RWPE2 (cell line): ENCODE measurements around the gene MYO18B.

Experiments
- ATAC-seq: fragments of 200-7000 bp; cut with Tn5 transposase; 3 replicates; pipeline ENCODE4 v1.9.1; 2021; ENCODE audit warnings: low read depth
- DNase-seq: peaks from one replicate; pipeline ENCODE4 v3.0.0-alpha.2; 2020; ENCODE audit warnings: low spot score
- H3K27ac ChIP-seq: fragments of 450-650 bp; 2 replicates; pipeline ENCODE4 v1.5.1; 2017; ENCODE audit warnings: mild to moderate bottlenecking; ENCODE audit not compliant: poor library complexity, severe bottlenecking
- H3K27me3 ChIP-seq: fragments of 250-450 bp; sonication (Bioruptor Pico); 2 replicates; pipeline ENCODE4 v1.5.1; 2021; ENCODE audit warnings: mild to moderate bottlenecking, moderate library complexity; ENCODE audit not compliant: insufficient read depth, poor library complexity, severe bottlenecking
- H3K36me3 ChIP-seq: fragments of 250-450 bp; sonication (Bioruptor Pico); 2 replicates; pipeline ENCODE4 v1.5.1; 2020; ENCODE audit warnings: low read depth, mild to moderate bottlenecking, moderate library complexity
- H3K4me1 ChIP-seq: fragments of 250-450 bp; sonication (Bioruptor Pico); 2 replicates; pipeline ENCODE4 v1.5.1; 2021; ENCODE audit warnings: mild to moderate bottlenecking, moderate library complexity; ENCODE audit not compliant: insufficient read depth, poor library complexity, severe bottlenecking
- H3K4me3 ChIP-seq: fragments of 250-450 bp; sonication (Bioruptor Pico); 2 replicates; pipeline ENCODE4 v1.5.1; 2021; ENCODE audit warnings: mild to moderate bottlenecking, moderate library complexity; ENCODE audit not compliant: severe bottlenecking
- H3K9me3 ChIP-seq: fragments of 250-450 bp; sonication (Bioruptor Pico); 2 replicates; pipeline ENCODE4 v1.5.1; 2021; ENCODE audit warnings: mild to moderate bottlenecking, moderate library complexity; ENCODE audit not compliant: severe bottlenecking
- CTCF ChIP-seq: fragments of 450-650 bp; IDR thresholded peaks from one replicate; pipeline ENCODE4 v1.5.1; 2017; ENCODE audit warnings: mild to moderate bottlenecking, moderate library complexity; ENCODE audit not compliant: poor library complexity, severe bottlenecking

The MYO18B gene

GRCh38 chr22:25888399-25889054 lies 146.5 kb downstream of the MYO18B start:
- Histone ChIP-seq H3K9me3 (no peaks in the 10 kb centered on the region), H3K4me3 (no peak overlapping the region), H3K4me1 (no peaks in the 10 kb centered on the region), H3K27ac (no peak overlapping the region), H3K36me3 (no peaks in the 10 kb centered on the region), H3K27me3 (peaks cover 16% of the 10 kb centered on the region)
- ATAC-seq (no peak), DNase-seq (no peak)
- TF ChIP-seq CTCF: no peak

GRCh38 chr22:25890651-25891050 lies 148.7 kb downstream of the MYO18B start:
- H3K36me3 ChIP-seq: no peaks in the 10 kb centered on the region
- no peak for TF ChIP-seq CTCF

GRCh38 chr22:25892678-25893077 lies 150.7 kb downstream of the MYO18B start:
- no peak for ATAC-seq
- Histone ChIP-seq H3K36me3 (no peaks in the 10 kb centered on the region), H3K27ac (no peak overlapping the region), H3K9me3 (no peaks in the 10 kb centered on the region), H3K4me1 (no peaks in the 10 kb centered on the region), H3K4me3 (no peak overlapping the region), H3K27me3 (peaks cover 23% of the 10 kb centered on the region)
- no peak for TF ChIP-seq CTCF
- DNase-seq: no peak

More at GRCh38 chr22:25890651-25891050, 148.7 kb downstream of the MYO18B start:
- Histone ChIP-seq H3K27me3 (peaks cover 24% of the 10 kb centered on the region), H3K27ac (no peak overlapping the region), H3K4me1 (no peaks in the 10 kb centered on the region), H3K9me3 (no peaks in the 10 kb centered on the region), H3K4me3 (no peak overlapping the region)
- no peak for ATAC-seq
- DNase-seq: no peak

- ATAC-seq: no peak
- Histone ChIP-seq H3K27me3 (peaks cover 8% of the 10 kb centered on the region), H3K4me1 (no peaks in the 10 kb centered on the region), H3K4me3 (no peak overlapping the region), H3K27ac (no peak overlapping the region), H3K9me3 (no peaks in the 10 kb centered on the region), H3K36me3 (no peaks in the 10 kb centered on the region)
- no peak for DNase-seq
- TF ChIP-seq CTCF: no peak
These were observed 153.7 kb downstream of the MYO18B start for GRCh38 chr22:25895678-25896077.

- Histone ChIP-seq H3K27me3 (peaks cover 8% of the 10 kb centered on the region), H3K36me3 (no peaks in the 10 kb centered on the region), H3K4me3 (no peak overlapping the region), H3K27ac (no peak overlapping the region), H3K9me3 (no peaks in the 10 kb centered on the region), H3K4me1 (no peaks in the 10 kb centered on the region)
- no peak for TF ChIP-seq CTCF
- DNase-seq (no peak), ATAC-seq (no peak)
These were observed 154.1 kb downstream of the MYO18B start for GRCh38 chr22:25896098-25896497.
